PC-3 (cell line): ENCODE data around the gene CDA.

ENCODE experiments used
- EZH2 ChIP-seq: fragments of 300-600 bp; sonication (generic); IDR thresholded peaks from one replicate; pipeline ENCODE4 v1.6.1; 2017; ENCODE audit warnings: antibody characterized with exemption, mild to moderate bottlenecking, low read length; ENCODE audit not compliant: unreplicated experiment
- TF ChIP-seq, protein P1 (sequence below): fragments of 300-600 bp; sonication (generic); conservative IDR thresholded peaks from 2 replicates; pipeline ENCODE4 v1.5.1; 2017; ENCODE audit warnings: antibody characterized with exemption, low read depth, mild to moderate bottlenecking, low read length

DNA sequence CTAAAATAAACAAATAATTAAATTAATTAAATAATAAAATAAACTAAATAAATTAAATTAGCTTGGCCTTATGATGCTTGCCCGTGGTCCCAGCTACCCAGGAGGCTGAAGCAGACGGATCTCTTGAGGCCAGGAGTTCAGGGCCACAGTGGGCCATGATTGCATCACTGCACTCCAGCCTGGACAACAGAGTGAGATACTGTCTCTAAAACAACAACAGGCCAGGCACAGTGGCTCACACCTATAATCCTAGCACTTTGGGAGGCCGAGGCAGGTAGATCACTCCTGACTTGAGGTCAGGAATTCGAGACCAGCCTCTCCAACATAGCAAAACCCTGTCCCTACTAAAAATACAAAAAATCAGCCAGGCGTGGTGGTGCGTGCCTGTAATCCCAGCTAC, 32.1 kb downstream of the CDA start:
- TF ChIP-seq, protein P1, sequence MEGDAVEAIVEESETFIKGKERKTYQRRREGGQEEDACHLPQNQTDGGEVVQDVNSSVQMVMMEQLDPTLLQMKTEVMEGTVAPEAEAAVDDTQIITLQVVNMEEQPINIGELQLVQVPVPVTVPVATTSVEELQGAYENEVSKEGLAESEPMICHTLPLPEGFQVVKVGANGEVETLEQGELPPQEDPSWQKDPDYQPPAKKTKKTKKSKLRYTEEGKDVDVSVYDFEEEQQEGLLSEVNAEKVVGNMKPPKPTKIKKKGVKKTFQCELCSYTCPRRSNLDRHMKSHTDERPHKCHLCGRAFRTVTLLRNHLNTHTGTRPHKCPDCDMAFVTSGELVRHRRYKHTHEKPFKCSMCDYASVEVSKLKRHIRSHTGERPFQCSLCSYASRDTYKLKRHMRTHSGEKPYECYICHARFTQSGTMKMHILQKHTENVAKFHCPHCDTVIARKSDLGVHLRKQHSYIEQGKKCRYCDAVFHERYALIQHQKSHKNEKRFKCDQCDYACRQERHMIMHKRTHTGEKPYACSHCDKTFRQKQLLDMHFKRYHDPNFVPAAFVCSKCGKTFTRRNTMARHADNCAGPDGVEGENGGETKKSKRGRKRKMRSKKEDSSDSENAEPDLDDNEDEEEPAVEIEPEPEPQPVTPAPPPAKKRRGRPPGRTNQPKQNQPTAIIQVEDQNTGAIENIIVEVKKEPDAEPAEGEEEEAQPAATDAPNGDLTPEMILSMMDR: no peak
- TF ChIP-seq EZH2: no peak
